Forelimb muscle (tissue), 1 donor: ENCODE data around the gene KRT12. TPM values are rescaled to one million over a fixed set of nuclear protein-coding genes. Genes with fewer than 3 reads are reported as not detected.
"Not testable (repeated sequence)": the region's sequence is repeated elsewhere in the genome, so short reads cannot be mapped to it uniquely, and the experiment has no call there.

Source experiments
- DNase-seq: peaks from one replicate; pipeline ENCODE4 v3.0.0-alpha.2; 2013; ENCODE audit warnings: low read depth
- polyA plus RNA-seq: library from polyadenylated mRNA; unstranded; fragments of 120-200 nt; gene quantifications from one replicate; pipeline ENCODE4 v1.2.1, GENCODE V29; 2013; ENCODE audit not compliant: insufficient read length

KRT12 gene
- polyA plus RNA-seq, 1 donor, result 0.08 TPM

DNA sequence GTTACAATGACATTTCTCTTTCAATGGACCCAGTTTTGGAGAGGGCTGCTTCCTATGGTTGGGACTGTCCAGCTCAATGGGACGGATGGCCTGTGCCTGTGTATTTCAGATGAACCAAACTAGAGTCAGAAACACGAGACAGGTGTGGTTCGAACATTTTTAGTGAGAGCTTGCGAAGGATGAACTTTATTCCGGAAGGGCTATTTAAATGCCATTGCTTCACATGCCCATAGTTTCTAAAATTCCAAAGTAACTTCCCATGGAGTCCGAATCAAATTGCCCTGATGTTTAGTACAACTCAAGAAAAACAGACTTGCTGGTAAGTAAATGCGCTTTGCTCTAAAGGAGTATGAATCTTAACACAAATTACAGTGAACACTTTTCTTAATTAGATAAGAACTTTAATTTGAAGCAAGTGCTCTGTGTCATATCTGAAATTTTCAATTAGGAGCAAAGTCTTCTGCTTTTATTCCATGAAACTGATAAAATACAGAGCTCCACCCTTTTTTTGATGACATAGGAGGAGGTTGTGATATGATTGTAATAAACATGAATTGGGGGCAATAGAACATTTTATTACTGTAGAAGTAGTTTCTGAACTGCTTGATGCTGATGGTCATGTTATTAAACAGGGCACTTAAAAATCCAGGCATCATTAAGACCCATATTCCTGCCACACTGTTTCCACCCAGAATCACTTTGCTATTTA, 16.8 kb upstream of the KRT12 start:
- no peak for DNase-seq

DNA sequence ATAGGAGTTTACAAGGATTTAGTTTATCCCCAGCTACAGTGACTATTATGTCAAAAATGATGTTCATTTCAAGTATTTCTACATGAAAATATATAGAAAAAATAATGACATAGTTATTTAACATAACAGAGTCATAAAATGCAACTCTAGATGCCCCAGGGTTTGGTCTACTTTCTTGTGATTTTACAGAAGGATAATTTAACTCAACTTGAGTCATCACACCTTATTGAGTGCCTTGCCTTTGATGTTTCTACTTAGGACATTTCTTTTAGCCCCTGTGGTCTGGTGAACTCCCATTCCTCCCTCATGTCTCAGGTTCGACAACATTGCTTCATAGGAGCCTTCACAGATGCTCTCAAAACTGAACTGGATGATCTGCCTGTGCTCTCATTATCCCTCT, 16.0 kb upstream of the KRT12 start:
- DNase-seq, result no peak

DNA sequence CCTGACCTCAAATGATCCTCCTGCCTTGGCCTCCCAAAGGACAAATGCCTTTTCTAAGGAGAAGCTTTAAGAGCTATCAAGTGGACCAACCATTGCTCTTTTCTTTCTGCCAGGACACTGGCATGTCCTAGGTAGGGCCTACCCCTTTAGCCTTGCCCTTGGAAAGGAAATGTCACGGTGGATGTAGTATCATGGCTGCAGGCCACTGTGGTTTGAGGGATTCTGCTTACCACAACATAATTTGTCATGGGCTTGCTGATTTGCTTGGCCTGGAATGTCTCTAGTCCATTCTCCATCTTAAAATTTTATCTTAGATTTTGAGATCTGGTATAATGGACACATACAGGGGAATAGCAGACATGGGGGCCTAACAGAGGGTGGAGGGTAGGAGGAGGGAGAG, 12.0 kb upstream of the KRT12 start:
- no peak for DNase-seq

DNA sequence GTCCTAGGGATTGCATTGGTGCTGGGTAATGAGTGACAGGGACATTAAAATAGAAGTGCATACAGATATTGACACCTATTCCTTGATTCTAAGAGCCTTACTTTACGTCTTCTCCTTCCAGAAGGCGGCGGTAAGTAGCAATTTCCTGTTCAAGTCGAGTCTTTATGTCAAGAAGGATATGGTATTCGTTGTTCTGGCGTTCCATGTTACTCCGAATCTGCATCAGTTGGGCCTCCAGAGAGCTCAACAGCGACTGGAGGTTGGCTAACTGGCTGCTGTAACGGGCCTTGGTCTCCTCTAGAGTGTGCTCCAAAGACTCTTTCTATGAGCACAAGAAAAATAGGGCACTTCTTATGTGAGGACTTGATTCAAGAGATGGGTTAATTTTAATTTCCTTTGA, 11.0 kb upstream of the KRT12 start:
- no peak for DNase-seq

DNA sequence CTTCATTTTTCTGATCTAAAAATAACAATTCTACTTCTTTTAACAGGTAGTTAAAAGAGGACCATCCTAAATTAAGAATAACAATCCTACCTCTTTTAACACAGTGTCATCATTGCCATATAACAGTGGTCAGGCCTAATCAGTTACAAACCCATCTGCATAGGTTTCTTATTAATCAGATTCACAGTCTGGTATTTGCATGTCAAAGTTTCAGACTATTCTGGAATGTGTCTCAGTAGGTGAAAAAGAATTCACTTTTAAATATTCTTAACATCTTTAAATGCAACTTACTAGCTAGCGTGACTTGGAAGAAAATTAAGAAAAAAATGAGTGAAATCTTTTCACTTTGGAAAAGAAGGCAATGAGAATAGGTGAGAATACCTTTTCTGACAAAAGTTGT, 6.8 kb upstream of the KRT12 start:
- DNase-seq, result no peak

DNA sequence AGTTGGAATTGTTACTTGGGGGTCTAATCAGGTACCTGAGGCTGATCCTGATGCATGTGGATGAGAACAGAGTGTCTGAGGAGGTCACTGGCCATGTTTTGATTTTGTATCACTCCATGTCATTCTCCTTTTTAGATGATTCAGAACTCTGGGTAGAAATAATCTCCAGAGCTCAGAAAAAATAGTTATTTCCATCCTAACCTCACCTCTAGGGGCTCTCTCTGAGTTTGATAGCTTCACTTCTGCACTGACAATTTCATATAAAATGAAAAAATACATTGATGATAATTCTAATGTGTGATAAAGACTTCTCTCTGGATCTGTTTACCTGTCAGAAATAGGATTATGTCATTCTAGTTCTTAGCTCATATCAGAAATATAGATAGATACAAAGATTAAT, 6.2 kb upstream of the KRT12 start:
- DNase-seq, result no peak

DNA sequence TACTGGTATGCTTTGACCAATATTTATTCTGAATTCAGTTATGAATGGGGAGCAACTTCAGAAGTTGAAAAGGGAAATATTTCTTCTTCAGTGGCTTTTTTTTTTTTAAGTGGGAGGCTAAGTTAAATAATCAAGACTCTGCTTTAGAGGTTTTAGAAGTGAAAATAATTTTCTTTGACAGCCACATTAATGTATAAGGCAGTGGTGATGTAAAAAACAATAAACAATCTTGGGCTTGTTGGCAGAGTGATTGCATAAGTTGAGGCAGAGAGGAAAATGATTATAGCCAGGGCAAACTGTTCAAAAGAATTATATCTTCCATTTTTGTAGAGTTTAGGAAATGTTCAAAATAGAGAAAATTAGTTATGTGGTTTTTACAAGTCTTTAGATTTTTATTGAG, 5.4 kb upstream of the KRT12 start:
- no peak for DNase-seq

DNA sequence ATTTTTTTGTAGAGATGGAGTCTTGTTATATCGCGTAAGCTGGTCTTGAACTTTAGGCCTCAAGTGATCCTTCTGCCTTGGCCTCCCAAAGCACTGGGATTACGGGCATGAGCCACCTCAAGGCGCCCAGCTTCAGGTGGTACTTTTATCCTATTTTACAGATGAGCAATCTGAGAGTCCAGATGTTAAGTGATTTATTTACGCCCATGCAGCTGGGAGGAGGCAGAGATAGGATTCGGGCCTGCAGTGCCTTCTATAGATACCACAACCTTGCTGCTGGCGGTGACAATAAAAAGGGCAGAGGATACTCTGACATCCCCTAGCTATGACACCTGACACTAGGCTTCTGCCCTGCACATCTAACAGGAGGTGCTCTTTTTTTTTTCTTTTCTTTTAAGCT, 4.3 kb upstream of the KRT12 start:
- DNase-seq, result no peak

DNA sequence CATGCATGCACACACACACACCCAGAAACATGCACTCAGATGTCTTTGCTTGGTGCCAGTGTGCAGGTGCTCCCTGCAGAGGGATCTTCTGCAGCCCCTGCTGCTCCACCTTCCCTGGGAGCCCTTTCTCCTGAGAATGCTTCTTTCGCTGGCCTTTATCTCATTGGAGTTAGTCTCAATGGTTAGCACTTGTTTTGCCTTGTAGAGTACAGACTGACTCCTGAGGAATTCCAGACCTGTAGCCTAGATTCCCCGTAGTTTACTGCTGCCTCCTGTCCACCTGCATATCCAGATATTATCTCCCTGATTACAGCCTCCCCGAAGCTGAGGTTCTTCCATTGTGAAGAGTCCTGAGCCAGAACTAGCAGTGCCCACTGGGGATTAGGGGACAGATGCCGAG, 3.1 kb upstream of the KRT12 start:
- no peak for DNase-seq

DNA sequence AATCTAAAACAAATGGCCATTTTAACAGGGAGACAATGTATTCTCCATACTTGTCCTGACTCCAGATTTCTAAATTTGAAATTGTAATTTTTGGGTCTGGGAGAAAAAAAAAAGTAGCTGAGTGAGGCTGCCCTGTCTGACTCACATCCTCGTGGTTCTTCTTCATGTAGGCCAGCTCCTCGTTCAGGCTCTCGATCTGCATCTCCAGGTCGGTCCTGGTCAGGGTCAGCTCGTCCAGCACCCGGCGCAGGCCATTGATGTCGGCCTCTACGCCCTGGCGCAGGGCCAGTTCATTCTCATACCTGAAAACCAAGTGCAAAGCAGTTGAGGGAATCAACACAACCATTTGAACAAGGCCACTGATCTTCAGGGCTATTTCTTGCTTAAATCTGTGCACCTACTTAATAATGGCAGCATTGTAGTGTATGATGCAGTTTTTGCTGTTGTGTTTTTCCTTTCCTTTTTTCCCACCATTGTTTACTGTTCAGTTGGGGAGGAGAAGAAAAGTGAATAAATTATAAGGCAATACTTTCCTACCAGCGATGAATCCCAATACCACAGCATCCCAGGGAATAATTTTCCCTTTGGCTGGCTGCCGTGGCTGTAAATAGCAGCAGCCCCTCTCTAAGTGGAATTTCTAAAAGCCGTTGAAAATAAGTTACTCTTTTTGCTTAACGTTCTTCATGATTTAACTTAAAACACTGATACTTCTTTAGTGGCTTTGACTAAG, 2.2 kb downstream of the KRT12 start:
- DNase-seq, result no peak

DNA sequence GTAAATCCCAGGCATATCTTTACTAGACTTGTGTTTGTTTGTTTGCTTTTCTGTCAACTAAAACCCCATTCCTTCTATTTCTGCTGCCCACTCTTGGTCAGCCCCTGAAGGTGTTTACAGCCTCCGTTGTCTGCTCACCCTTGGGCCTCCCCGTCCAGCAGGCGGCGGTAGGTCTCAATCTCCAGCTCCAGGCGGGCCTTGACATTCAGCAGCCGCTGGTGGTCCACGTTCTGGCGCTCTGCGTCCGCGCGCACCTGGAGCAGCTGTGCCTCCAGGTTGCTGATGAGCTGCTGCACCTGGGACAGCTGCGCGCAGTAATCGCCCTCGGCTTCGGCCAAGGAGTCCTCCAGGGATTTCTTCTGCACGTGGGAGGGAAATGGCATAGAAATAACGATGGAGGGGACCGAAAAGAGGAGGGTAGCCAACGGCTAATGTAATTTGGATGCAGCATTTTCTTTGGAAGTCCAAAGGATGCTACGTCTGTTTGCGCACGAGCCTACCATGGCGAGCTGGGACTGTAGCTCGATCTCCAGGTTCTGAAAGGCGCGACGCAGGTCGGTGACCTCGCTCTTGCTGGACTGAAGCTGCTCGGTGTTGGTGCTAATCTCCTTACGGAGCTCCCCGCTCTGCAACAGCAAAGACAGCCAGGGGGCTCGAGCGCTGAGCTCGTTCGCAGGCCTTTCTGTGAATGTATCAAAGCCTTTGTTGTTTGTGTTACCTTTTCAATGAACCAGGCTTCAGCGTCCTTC, 3.9 kb downstream of the KRT12 start:
- DNase-seq, result no peak

DNA sequence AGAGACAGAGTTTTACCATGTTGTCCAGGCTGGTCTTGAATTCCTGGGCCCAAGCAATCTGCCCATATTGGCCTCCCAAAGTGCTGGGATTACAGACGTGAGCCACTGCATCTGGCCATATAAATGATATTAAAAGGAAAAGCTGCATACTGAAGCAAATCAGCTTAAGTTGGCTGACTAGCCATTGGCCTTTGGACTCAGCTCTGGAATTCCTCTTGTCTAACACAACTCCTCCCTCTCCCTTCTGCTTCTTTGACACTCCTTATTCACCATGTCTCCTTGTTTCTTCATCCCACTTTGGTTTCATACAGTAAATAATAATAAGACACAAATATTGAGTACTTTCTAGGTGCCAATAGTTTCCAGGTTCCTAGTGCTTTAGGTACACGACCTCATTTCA, 7.5 kb downstream of the KRT12 start:
- DNase-seq, result no peak

DNA sequence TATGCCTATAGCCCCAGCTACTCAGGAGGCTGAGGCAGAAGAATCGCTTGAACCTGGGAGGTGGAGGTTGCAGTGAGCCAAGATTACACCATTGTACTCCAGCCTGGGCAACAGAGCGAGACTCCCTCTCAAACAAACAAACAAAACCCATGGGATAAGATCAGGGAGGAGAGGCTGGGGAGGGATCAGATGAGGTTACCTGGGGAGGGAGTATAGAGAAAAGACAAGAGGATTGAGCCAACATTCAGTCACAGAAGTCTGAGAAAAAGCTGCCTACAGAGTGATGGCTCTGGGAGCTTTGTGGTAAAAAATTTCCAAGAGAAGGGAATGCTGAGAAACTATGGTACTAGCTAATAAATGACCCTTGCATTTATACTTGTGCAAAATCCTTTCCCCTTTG, 8.4 kb downstream of the KRT12 start:
- not testable (repeated sequence) for DNase-seq

DNA sequence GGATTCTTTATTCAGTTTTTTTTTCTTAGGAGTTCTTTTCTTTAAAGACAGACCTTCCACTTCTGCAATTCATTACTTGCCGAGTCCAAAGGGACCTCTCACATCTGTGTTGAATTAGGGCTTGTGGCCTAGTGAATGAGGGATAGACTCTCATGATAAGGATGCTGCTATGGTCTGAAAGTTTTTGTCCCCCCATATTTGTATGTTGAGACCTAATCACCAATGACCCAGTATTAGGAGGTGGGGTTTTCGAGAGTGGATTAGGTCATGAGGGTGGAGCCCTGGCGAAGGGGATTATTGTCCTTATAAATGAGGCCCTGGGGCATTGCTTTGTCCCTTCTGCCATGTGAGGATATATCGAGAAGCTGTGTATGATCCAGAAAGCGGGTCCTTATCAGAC, 9.5 kb downstream of the KRT12 start:
- peak; percentile 60 for DNase-seq

DNA sequence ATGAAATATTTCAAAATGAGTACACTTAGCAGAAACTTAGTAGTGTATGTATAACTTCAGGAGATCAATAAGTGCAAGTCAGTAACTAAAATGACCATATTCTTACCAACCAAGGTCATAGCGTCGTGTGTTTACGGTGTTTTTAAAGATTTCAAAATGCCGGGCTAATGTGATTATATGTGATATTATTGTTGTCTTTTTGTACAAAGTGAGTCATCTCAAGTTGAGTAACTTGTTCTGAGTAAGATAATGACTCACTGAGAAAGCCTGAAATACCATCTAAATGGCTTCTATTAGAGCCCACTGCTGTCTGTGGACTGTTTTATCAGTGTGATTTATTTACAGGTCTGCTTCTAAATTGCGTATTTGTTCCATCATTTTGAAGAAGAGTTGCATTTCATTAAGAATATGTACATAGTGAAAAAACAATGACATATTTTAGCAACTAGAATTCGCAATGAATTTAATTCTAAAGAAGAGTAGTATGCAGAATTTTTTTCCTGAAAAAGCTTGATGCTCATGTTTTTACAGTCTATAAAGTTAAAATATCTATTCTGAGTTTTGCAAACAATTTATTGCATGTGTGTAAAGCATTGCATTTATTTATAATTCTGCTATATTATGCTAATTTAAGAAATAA, 12.7 kb downstream of the KRT12 start:
- no peak for DNase-seq

DNA sequence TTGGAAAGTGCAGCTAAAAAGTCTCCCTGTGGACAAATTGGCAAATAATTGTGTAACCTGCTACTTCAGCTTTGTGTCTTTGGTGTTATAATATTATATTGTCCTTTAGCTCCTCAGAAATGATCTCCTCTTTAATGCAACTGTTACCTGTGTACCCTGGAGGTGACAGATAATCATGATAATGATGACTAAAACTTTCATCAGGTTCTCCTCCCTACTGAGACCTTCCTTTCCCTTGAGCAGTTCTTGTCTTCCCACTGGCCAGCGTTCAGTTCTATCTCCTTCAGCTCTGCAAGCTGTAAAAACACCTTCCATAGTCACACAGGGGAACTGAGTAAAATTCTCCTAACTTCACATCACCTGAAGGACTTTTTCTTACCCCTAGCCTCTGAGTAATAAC, 14.7 kb downstream of the KRT12 start:
- DNase-seq, result no peak

DNA sequence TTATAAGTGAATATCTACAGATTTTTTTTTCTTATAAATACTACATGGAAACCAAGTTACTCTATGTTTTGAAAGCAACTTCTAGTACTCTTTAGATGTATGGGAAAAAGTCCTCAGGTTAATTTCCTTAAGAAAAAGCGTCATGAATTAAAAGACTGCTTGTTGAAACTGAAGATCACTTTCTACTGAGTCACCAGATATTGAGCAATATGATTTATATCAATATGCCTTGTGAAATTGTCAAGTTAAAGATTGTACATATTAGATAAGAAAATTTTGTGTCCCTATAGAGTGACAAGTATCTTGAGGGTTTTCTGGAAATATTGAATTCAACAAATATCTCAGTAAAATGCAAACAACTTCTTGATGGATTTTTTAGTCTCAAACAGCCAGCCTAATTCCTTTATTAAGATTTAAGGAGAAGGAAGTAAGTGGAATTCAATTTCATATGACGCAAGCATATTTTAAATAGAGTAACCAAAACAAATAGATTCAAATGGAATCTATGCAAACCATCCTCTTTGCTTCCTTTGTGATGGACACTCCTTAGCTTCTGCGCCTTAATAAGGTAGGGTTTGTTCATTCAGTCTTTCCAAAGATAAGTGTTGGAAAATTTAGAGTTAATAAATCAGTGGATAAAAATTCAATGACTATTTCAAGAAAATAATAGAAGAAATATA, 16.6 kb downstream of the KRT12 start:
- DNase-seq, result no peak

DNA sequence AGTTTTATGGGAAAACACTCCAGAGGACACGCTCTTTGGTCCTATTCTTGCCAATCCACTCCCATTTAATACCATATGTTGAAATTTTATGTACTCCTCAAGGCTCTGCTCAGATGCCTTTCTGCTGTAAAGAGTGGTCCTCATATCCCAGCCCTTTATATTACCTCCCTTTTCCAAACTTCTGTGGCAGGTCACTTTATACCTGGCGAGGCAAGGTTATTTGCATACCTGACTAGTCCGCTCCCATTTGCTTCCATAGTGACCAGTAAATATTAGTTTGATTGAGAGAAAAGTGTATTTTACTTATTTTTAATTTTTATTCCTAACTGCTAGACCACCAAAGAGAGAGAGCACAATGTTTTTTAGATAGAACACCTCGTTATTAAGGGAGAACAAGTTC, 17.3 kb downstream of the KRT12 start:
- DNase-seq, result no peak

DNA sequence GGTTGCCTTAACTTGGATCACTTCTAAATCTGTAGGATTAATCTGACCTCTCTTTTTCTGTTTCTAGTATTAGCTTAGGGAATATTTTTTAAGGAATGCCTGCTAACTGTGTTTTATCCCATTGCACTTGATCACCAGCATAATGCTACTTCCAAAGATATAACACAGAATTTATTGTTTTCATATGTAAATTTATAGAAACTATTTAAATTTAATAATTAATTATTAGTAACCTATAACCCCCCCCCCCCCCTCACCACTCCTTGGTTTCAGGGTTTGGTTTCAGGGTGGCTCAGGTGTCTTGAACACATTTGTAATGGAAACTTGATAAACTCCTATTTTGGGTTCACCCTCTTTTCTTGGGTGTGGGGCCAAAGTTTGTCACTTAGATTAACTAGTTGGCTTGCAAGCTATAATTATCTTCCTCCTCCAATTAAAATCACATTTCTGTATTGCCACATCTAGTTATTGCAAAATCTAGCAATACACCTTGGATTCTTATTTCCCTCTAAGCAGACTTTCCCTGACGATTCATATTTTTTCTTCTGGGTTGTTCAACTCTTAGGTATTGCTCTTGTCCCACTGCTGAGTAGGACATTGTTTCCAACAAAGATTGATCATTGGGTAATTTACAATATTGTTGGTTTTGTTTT, 18.3 kb downstream of the KRT12 start:
- no peak for DNase-seq

DNA sequence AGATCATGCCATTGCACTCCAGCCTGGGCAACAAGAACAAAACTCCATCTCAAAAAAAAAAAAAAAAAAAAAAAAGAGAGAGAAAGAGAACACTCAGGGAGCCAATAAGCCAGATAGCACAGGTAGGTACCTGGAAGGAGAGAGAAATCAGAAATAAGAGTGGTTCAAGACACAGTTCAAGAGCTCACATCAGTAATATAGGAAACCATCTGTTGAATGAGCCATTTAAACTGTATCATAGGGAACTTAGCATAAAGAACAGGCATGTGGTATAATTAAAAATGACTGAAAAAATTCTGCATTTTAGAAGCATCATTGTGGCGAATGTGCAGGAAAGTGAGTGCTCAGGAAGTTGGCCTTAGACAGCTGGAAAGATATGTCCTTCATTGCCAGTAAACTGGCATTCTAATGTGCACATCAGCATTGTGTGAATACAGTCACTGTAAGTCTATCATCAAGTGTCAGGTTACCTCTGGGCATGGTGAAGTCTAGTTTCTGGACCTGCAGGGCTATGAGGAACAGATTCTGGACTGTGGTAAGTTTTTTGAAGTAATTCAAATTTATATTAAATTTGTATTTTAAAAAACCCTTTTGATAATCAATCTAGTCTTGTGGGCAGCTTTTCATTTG, 20.4 kb downstream of the KRT12 start:
- DNase-seq, result no peak

DNA sequence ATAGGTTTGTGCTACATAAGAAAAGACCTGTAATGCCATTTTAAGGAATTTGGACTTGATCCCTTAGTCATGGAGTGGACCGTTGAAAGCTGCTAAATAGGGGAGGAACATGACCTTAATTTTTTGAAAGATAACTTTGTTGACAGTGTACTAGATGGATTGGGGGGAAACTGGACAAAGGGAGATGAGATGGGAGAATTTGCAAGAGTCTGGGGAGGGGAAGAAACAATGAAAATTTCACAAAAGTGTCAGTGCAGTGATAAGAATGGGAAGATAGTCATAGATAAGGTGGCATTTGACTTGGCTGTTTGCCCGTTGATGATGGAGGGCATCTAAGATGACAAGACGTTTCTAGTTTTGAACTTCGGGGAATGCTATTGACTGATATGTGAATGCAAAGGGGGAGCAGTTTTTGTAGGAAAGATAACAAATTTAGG, 22.3 kb downstream of the KRT12 start:
- no peak for DNase-seq
